NCI-H748 (cell line): ENCODE data around the gene RASGRP1.

Experiments
- DNase-seq: peaks from one replicate; lab custom pipeline; 2025; ENCODE audit not compliant: unreplicated experiment; lab: John Stamatoyannopoulos, UW

RASGRP1 gene

DNA sequence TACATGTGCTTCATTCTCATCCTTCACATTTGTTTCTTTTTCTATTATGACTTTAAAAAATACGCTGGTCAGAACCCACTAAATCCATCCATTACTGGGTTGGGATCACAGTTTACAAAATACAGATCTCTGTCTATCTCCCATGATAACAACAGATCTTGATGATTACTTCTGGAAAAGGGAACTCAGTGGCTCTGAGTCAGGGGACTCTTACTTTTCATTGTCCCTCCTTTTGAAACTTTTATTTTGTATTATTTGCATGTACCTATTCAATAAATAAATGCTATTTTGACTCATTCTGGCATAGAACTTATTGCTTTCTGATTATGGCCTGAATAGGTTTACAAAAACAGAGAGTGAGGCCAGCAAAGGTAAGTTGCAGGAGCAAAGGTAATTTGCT lies 11.6 kb upstream of the RASGRP1 start:
- no peak for DNase-seq

DNA sequence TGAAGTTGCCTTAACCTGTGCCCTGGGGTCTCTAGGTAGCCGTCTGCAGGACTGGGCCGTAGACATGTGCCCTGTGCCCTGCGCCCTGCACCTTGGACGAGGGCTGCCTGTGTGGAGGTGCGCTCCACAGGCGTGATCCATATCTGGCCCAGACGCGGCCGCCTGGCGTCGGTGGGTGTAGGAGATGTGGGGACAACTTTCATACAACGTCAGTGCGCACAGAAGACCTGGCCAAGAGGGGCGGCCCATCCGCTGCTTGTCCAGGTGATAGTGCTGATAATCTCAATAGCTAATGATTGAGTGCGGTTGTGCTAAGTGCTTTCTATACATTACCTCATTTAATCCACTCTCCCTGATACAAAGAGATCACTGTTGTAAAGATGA lies 665 bp upstream of the RASGRP1 start:
- DNase-seq: no peak

DNA sequence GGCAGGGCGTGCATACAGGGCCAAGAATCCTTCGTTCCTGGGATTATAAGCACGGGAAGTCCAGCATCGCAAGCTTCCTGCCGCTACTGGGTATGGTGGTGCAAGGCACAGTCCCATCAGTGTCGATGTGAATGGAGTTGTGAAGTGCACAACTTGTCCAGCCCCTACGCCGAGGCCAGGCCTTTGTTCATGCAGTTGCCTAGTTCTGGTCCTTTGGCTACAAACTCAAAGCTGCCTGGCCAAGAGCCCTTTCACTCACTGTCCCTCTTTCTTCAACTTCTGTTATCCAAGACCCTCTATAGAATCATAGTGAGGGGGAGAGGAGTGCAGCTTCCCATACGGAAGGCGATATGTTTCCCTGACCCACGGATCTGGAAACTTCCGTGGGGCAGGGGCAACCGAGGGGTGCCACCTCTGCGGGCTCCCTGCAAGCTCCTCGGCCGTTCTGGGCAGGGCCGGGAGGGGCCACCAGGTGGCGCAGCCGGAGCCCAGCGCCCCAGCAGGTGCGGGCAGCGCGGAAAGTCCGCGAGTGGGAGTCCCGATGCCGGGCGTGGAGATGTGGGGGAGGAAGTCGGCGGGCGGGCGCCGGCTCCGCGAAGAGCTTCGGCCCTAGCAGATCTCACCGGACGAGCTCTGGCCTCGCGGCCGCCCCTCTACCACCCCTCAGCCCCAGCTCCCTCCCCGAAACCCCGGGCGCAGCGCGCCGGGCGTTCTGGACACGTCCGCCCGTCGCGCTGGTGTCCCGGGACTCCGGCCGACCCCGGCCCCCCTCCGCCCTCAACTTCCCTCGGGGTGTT lies 693 bp downstream of the RASGRP1 start:
- DNase-seq: peak; percentile 24

DNA sequence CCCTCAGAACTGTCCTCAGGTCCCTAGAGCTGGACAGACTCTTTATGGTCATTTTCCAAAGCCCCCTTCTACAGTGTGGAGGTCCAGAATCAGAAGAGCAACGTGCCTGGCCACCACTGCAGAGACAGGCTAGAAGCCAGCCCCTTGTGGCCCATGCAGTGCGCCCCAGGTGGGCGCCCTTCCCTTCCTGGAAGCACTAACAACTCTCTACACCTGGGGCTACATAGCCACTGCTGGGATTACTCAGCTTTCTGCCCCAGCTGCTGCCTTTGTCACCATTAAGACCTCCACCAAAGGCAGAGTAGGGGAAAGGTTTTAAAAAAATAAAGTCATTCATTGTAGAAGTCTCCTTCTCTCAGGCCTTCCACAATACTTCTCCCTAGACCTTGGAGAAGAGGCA lies 2.3 kb downstream of the RASGRP1 start:
- DNase-seq: no peak

DNA sequence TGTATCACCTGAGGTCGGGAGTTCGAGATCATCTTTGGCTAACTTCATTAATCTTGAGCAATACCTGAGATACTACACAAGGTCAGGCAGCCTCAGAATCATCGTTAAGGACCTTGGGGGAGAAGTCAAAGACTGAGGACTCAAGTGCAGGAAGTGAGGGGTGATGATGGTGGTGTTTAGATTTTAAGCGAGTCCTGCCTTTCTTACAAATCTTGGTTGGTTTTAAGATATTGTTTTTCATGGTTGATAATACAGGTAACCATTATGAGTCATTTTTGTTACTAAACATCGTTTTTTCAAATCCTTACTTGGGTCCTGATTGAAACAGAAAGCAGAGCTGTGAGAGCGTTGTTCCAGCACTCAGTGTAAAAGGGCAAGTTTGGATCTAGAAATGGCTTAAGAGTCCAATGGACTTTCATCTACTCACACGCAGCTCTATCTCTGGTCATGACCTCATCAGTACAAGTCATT lies 4.1 kb downstream of the RASGRP1 start:
- DNase-seq: no peak

DNA sequence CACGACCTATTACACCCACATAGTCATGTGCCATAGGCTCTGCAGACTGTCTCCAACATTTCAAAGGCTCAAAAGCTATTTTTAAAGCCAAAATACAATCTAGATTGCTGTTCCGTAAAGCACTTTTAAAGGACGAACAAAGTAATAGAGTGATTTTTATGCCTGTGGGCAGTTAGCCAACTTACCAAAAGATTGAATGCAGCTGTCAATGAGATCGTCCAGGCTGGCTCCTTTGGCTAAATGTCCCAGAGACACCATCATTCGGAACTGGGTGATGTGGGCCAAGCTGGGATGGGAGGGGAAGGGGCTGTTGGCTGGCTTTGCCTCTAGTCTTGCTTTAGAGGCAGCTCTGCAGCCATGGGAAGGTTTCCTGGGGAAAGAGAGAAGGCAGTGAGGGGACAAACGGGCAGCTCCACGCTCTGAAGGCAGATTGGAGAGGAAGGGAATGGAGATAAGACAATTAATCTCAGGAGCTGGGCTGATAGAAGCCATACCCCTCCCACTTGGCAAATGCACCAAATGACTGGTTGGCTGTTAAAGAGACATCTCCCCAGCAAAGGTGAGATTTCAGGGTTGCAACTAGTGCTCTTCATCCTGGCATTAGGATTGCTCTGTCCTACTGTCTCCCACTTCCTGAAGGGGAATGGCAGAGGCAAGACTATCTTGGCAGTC lies 4.8 kb downstream of the RASGRP1 start:
- DNase-seq: no peak

DNA sequence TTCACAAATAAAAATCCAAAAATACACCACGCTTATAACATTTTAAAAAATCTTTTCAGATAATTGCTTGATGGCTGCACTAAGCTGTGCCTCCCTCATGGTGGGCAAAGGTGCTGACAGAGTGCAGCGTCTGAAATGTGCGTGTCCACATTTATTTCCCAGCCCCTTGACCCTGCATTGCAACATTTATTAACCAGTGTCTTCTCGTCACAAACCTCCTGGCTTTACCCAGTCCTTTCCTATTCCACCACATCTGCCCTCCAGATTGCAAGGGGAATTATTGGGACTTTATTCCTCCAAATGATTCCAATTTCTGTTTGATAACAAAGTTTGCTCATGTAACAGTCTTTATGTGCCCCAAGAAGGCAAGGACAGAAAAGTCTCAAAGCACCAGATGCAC lies 5.5 kb downstream of the RASGRP1 start:
- DNase-seq: no peak

DNA sequence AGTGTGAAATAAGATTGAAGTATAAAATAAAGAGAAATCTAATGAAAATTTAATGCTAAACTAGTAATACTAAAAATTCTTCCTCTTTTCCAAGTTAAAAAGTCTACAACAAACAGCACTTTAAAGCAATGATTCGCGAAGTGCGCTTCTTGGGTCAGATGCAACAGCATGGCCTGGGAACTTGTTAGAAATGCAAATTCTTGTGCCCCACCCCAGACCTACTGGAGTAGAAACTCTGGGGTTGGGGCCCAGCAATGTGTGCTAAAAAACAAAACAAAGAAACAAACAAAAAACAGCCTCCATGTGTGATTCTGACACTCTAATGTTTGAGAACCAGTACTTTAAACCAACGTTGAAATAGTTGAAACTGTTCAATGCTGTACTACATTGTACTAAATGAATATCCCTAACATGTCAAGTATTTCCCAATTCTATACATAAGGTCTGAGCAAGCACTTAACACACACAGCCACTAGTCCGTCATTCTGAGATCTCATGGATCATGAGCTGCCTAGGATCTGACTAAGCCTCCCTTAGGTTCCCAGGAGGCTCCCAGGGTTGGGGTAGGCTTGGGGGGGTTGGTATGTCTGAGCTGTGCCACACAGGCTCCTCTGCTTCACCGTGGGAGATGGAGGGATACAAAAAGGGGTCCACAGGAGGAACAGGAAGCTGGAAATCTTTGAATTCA lies 6.1 kb downstream of the RASGRP1 start:
- no peak for DNase-seq

DNA sequence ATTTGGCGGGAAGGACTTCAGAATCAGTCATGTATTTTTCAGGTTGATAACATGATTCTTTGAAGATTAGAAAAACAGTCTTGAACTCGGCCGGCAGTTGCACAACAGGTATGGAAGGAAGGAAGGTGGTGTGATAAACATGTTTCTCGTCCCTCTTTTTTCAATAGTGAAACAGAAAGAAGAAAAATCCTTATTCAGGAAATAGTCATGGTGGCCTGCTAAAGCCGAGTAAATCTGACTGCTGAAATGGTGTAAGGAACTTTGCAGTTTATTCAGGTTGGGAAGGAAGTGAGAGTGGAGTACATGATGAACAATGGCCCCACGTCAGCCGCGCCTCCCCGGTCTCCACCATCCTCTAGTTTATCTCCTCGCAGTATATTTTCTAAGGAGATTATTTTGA lies 6.7 kb downstream of the RASGRP1 start:
- DNase-seq: no peak

DNA sequence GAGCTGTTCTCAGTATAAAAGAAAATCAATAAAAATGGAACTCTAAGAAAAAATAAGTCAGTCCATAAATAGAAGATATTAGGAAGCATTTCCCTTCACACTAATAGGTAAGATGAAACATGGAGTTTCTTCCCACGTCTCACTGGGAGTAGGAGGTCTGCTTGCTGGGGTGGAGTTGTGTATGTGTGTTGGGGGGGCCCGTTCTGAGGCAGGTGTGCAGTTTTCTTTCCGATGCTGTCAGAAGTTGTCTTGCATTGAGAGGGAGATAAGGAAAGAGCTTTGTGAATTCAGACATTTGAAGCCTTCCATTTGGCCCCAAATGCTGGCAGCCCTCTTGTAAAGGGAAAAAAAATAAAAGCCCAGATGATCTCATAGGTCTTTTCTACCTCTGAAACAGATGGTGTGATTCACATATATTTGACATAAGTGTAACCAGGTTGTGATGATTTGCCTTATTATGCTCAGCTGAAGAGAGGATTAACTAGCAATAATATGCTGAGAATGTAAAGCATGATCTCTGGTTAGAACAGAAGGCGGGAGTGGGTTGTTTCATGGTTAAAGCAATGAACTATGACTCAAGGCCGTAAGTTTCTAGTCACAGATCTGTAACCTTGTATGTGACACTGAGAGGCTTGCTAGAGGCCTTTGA lies 8.8 kb downstream of the RASGRP1 start:
- no peak for DNase-seq

DNA sequence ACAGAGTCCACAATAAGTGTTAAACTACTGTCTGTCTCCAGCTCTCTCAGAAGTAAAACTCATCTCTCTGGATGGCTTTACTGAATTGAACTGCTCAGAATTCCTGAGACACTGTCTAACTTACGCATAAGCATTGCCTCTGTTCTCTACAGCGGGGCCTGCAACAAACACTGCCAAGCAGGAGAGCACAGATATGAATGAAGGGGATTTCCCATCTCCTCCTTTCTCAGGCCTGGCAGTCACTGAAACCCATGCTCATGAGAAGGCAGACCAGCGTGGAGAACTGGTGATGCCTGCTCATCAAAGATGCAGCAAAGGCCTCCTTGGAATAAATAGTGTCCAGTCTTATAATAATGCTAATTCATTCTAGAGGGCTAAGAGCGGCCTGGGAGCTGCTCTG lies 10.3 kb downstream of the RASGRP1 start:
- DNase-seq: no peak

DNA sequence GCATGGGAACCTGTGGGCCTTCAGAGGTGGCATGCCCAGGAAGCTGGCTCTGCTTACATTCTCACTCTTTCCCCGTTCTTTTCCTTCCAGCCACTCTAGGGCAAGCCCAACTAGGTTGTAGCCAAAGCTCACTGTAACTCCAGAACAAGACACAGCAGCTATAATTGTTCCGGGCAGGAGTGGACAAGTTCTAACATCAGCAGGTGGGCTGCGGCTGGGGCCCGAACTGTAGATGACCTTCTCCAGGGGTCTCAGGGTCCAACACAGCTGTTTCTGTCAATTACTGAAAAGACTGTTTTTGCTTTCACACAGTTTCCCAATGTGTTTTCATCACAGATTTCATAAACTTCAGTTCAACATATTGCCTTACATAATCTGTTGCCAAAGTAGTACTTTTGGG lies 11.5 kb downstream of the RASGRP1 start:
- DNase-seq: no peak

DNA sequence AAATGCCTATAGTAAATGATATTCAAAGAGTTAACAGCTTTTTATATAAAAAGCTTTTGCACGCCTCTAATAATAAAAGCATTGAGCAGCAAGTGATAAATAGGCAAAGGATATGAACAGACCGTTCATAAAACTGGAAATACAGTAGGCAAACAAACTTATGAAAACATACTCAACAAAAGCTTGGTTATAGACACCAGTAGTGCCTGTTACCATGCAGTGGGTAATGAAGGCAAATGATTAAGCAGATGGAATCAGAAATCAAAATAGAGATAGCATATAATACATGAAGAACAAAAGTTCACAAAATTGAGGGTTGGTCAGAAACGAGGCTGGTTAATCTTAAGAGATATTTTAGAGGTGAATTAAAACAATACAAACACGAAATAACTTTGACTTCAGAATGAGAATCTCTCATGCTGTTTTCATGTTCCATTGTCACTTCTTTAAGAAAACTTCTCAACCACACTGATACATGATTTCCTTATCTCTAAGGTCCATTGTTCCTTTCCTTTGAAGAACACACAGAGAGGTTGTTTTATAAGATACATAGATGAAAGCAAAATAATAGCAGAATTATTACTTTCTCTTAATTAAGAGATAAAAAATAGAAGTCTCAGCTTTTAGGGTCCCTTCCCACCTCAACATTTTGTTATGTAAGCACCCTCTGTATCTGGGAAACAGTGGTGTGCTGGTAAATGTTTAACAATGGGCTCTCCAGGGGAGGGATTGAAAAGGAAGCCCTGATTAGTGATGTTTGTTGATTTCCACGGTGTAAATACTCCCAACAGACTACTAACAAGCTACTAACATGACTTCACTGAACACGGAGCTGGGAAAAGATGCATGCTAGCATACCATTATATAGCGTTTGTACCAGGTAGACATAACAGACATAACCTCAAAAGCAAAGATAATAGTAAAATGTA lies 12.6 kb downstream of the RASGRP1 start:
- DNase-seq: no peak

DNA sequence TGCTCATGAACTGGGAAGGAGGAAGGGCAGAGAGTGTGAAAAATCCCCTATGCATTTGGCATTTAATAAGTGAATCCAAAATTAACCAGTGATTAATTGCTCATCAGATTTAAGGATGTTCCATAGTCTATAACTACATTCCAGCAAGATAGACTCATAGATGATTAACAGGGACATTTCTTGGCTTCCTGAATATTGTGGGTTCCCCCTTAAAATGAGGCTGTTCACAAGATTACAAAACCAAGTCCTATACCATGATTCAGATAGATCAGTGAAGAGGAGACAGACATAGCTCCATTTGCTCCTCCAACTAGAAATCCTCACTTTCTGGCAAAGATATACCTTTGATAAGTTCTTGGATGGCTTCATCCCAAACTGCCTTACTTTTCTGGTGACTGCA lies 15.4 kb downstream of the RASGRP1 start:
- DNase-seq: no peak

DNA sequence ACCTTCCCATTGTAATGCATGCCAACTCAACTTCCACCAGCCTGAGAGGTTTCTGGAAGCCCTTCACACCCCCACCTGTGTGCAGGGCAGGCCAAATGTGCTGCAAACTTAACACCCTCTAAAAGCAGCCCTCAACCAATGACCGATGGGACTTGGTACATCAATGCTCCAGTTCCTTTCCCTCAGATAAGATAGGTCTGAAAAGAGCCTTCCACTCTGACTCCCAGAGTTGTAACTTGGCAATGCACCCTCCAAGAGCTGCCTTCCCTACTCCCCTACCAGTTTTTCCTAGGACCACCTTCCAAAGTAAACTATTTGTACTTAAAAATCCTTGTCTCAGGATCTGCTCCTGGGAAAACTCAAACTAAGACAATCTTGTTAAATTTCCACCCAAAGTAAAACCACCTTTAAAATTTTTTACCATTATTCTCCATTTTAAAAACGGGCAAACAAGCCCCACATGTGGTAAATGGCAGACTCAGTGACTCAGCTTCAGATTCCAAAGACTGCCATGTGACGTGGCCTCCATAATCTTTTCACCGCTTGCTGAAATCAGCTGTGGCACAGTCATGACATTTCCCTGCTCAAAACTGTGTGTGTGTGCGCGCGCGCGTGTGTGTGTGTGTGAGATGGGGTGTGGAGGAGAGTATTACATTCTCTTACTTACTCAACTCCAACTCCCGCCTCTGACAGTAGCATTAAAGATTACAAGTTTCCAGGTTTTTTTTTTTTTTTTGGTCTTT lies 17.2 kb downstream of the RASGRP1 start:
- DNase-seq: no peak

DNA sequence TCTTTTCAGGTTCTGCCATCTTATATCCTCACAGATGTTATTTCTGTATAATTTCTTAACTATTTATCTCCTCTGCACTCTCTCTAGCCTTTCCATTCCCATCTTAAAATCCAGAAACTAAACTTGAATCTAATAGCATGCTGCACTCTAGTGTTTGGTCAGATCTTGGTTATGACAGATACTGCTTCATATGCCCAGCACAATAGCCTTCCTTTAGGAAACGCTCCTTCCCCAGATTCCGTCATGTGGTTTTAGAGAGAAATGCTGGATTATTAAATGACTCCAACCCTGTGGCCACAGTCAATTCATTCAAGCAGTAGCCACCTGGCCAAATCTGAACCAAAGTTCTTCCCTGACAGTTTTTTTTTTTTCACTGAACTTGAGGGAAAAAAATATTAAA lies 19.4 kb downstream of the RASGRP1 start:
- no peak for DNase-seq

DNA sequence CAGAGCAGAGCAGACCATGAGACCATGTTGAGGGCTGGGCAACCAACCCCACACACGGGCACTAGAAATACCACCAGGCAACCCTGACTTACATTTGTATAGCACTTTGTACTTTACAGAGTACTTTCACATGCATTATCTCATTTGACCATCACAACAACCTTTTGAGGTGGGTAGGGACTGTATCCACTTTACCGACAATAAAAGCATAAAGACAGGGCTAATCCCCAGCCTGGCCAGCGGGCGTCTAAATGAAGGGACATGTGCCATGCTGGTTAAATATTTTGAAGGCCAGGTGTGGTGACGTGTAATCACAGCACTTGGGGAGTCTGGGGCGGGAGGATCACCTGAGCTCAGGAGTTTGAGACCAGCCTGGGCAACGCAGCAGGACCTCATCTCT lies 23.6 kb downstream of the RASGRP1 start:
- no peak for DNase-seq

DNA sequence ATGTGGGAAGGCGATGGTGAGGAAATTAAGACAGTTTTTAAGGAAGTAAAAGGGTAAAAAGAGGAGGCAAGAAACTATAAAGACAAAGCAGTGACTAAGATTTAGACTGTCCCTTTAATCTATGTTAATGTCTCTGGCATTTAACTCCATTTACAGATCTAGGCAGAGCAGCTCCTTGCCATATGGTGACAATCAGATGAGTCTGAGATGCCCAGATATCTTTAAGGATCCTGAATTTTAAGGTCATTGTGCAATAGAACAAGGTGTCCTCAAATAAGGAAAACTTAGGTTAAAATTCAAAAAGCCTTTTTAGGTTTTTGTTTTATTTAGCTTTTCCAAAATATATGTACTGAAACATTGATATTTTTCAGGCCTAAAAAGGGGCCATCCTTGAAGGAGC lies 24.1 kb downstream of the RASGRP1 start:
- no peak for DNase-seq

DNA sequence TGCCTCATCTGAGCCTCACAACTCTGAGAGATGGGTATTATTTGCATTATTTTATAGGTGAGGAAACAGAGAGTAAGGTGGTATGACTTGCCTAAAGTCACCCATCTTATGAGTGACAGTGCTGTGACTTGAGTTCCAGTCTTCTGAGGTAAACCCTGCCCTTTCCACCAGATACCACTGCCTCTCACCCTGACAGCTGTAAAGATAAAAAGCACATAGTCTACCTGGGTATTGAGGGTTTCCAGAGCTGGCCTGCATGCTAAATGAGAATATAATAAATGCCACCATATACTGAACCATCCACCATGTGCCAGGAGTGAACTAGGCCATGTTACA lies 25.6 kb downstream of the RASGRP1 start:
- DNase-seq: no peak
